ENCODE results near the gene IMPA2. TPM values are rescaled to one million over a fixed set of nuclear protein-coding genes. Genes with fewer than 3 reads are reported as not detected.

IMPA2 gene
- total and polyA plus RNA-seq, 2 of the 13 experiments (the other 11 are each of a cell fraction or from before 2014, with no cell fraction given) = 37.8 to 71.8 TPM

- TF ChIP-seq, protein P1, sequence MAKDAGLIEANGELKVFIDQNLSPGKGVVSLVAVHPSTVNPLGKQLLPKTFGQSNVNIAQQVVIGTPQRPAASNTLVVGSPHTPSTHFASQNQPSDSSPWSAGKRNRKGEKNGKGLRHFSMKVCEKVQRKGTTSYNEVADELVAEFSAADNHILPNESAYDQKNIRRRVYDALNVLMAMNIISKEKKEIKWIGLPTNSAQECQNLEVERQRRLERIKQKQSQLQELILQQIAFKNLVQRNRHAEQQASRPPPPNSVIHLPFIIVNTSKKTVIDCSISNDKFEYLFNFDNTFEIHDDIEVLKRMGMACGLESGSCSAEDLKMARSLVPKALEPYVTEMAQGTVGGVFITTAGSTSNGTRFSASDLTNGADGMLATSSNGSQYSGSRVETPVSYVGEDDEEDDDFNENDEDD (CRISPR knock-in tag; IDR thresholded peaks at IDR 0.05; ENCODE audit: borderline replicate concordance) = no peak
- no peak for TF ChIP-seq FUBP1 (CRISPR knock-in tag; IDR thresholded peaks at IDR 0.05; ENCODE audit: borderline replicate concordance)
- no peak for TF ChIP-seq ZNF12 (CRISPR knock-in tag; IDR thresholded peaks at IDR 0.05)
- no peak for TF ChIP-seq NFRKB (IDR thresholded peaks at IDR 0.05)
- no peak for TF ChIP-seq PHF20 (CRISPR knock-in tag; IDR thresholded peaks at IDR 0.05)
- no peak for TF ChIP-seq DZIP1 (CRISPR knock-in tag; IDR thresholded peaks at IDR 0.05)
- TF ChIP-seq GABPB1 (CRISPR knock-in tag; IDR thresholded peaks at IDR 0.05) = no peak
- TF ChIP-seq ELF4 (CRISPR knock-in tag; IDR thresholded peaks at IDR 0.05; ENCODE audit: borderline replicate concordance) = no peak
- TF ChIP-seq, protein P2, sequence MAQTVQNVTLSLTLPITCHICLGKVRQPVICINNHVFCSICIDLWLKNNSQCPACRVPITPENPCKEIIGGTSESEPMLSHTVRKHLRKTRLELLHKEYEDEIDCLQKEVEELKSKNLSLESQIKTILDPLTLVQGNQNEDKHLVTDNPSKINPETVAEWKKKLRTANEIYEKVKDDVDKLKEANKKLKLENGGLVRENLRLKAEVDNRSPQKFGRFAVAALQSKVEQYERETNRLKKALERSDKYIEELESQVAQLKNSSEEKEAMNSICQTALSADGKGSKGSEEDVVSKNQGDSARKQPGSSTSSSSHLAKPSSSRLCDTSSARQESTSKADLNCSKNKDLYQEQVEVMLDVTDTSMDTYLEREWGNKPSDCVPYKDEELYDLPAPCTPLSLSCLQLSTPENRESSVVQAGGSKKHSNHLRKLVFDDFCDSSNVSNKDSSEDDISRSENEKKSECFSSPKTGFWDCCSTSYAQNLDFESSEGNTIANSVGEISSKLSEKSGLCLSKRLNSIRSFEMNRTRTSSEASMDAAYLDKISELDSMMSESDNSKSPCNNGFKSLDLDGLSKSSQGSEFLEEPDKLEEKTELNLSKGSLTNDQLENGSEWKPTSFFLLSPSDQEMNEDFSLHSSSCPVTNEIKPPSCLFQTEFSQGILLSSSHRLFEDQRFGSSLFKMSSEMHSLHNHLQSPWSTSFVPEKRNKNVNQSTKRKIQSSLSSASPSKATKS (CRISPR knock-in tag; IDR thresholded peaks at IDR 0.05) = no peak
- TF ChIP-seq, protein P3, sequence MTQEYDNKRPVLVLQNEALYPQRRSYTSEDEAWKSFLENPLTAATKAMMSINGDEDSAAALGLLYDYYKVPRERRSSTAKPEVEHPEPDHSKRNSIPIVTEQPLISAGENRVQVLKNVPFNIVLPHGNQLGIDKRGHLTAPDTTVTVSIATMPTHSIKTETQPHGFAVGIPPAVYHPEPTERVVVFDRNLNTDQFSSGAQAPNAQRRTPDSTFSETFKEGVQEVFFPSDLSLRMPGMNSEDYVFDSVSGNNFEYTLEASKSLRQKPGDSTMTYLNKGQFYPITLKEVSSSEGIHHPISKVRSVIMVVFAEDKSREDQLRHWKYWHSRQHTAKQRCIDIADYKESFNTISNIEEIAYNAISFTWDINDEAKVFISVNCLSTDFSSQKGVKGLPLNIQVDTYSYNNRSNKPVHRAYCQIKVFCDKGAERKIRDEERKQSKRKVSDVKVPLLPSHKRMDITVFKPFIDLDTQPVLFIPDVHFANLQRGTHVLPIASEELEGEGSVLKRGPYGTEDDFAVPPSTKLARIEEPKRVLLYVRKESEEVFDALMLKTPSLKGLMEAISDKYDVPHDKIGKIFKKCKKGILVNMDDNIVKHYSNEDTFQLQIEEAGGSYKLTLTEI (CRISPR knock-in tag; conservative IDR thresholded peaks at IDR 0.05) = no peak
- TF ChIP-seq IRF9 (CRISPR knock-in tag; IDR thresholded peaks at IDR 0.05; ENCODE audit: borderline replicate concordance) = no peak
- TF ChIP-seq NCOR1 (IDR thresholded peaks at IDR 0.05; ENCODE audit: borderline replicate concordance, low read length) = no peak
- no peak for TF ChIP-seq ZFP82 (CRISPR knock-in tag; IDR thresholded peaks at IDR 0.05; ENCODE audit: borderline replicate concordance)
These were observed 48.7 kb downstream of the IMPA2 start (continued) for GRCh38 chr18:12029786-12030584.

All from HepG2 (cell line).